ENCODE results near the gene TMEM178A. TPM values are rescaled to one million over a fixed set of nuclear protein-coding genes. Genes with fewer than 3 reads are reported as not detected.

The TMEM178A gene
- total and polyA plus RNA-seq, 2 donors (not counting 1 experiment from before 2014, with no cell fraction given), result 0.69 to 0.99 TPM

- H3K4me3 Mint-ChIP-seq, result no peak overlapping the region
- intact Hi-C loops (cut with micrococcal nuclease), result no loop called here
- 72% methylated on average over 2 of the region's 3 CpGs for WGBS (ENCODE audit: insufficient coverage)
- H3K4me1 Mint-ChIP-seq, result peaks cover 5% of the 10 kb centered on the region
- Histone ChIP-seq H2AFZ (ENCODE audit: insufficient read depth, low read depth, low read length, poor library complexity, severe bottlenecking) (no peak overlapping the region), H4K20me1 (ENCODE audit: control insufficient read depth, insufficient read depth, low read length, poor library complexity, severe bottlenecking) (no peaks in the 10 kb centered on the region), H3K4me1 (ENCODE audit: control insufficient read depth in 2 of 2, insufficient read depth in 2 of 2, low read length in 2 of 2) (no peaks in the 10 kb centered on the region), H3K79me2 (ENCODE audit: control insufficient read depth, insufficient read depth, low read length) (no peaks in the 10 kb centered on the region), H3K4me2 (replicated peaks; ENCODE audit: low read depth, low read length, poor library complexity, severe bottlenecking) (no peak overlapping the region), H3K27me3 (replicated peaks in 1 of 4; ENCODE audit: control extremely low read depth in 1 of 4, control insufficient read depth in 3 of 4, insufficient read depth in 4 of 4, low read length in 3 of 4) (peaks cover 0 to 7% (median 1%) of the 10 kb centered on the region in 4 experiments), H3K36me3 (replicated peaks in 1 of 2; ENCODE audit: control extremely low read depth in 1 of 2, control insufficient read depth in 1 of 2, extremely low read depth in 1 of 2, insufficient read depth in 2 of 2, low read length in 1 of 2) (no peaks in the 10 kb centered on the region), H3K9ac (ENCODE audit: low read length) (no peak overlapping the region), H3K9me3 (ENCODE audit: control extremely low read depth in 1 of 3, control insufficient read depth in 2 of 3, insufficient read depth in 1 of 3, low read length in 2 of 3) (no peaks in the 10 kb centered on the region), H3K4me3 (ENCODE audit: control extremely low read depth in 1 of 5, extremely low read depth in 1 of 5, insufficient read depth in 1 of 5, low read depth in 2 of 5, low read length in 4 of 5) (no peak overlapping the region), H3K27ac (ENCODE audit: low read length in 2 of 2) (no peak overlapping the region)
- DNase-seq (no peak), ATAC-seq (ENCODE audit: low read depth) (no peak)
- H3K27me3 Mint-ChIP-seq, result peaks cover 17% of the 10 kb centered on the region
- H3K9me3 Mint-ChIP-seq (ENCODE audit: insufficient read depth), result no peaks in the 10 kb centered on the region
- TF ChIP-seq, protein P1, sequence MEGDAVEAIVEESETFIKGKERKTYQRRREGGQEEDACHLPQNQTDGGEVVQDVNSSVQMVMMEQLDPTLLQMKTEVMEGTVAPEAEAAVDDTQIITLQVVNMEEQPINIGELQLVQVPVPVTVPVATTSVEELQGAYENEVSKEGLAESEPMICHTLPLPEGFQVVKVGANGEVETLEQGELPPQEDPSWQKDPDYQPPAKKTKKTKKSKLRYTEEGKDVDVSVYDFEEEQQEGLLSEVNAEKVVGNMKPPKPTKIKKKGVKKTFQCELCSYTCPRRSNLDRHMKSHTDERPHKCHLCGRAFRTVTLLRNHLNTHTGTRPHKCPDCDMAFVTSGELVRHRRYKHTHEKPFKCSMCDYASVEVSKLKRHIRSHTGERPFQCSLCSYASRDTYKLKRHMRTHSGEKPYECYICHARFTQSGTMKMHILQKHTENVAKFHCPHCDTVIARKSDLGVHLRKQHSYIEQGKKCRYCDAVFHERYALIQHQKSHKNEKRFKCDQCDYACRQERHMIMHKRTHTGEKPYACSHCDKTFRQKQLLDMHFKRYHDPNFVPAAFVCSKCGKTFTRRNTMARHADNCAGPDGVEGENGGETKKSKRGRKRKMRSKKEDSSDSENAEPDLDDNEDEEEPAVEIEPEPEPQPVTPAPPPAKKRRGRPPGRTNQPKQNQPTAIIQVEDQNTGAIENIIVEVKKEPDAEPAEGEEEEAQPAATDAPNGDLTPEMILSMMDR (IDR thresholded peaks at IDR 0.05), result no peak
- TF ChIP-seq EZH2 (IDR thresholded peaks at IDR 0.05; ENCODE audit: borderline replicate concordance, insufficient read depth, low read depth, low read length, poor library complexity, severe bottlenecking), result no peak
- ChIA-PET POLR2A (no interaction called here), CTCF (interaction anchor here (0.6 kb wide), 1 partner anchor 294 kb away, joined by 3 read pairs; no protein-coding TSS in a partner anchor)
- H3K27ac Mint-ChIP-seq, result no peak overlapping the region
Measured at GRCh38 chr2:39659765-39660611, 5.7 kb upstream of the TMEM178A start.

GRCh38 chr2:39660612-39661236 is 5.0 kb upstream of the TMEM178A start:
- H3K4me1 ChIP-seq (ENCODE audit: control insufficient read depth in 2 of 2, insufficient read depth in 2 of 2, low read length in 2 of 2), result no peaks in the 10 kb centered on the region
- ChIA-PET POLR2A (no interaction called here), CTCF (interaction anchor here (0.6 kb wide), 1 partner anchor 295 kb away, joined by 3 read pairs; no protein-coding TSS in a partner anchor)
- H3K9me3 ChIP-seq (ENCODE audit: control extremely low read depth in 1 of 3, control insufficient read depth in 2 of 3, insufficient read depth in 1 of 3, low read length in 2 of 3), result no peaks in the 10 kb centered on the region
- peaks cover 0 to 8% (median 3%) of the 10 kb centered on the region in 4 experiments for H3K27me3 ChIP-seq (replicated peaks in 1 of 4; ENCODE audit: control extremely low read depth in 1 of 4, control insufficient read depth in 3 of 4, insufficient read depth in 4 of 4, low read length in 3 of 4)
- intact Hi-C loops (cut with micrococcal nuclease), result no loop called here
- H3K79me2 ChIP-seq (ENCODE audit: control insufficient read depth, insufficient read depth, low read length), result no peaks in the 10 kb centered on the region
- DNase-seq (no peak), ATAC-seq (ENCODE audit: low read depth) (no peak)
- H3K9ac ChIP-seq (ENCODE audit: low read length), result no peak overlapping the region
- Mint-ChIP-seq H3K9me3 (ENCODE audit: insufficient read depth) (no peaks in the 10 kb centered on the region), H3K27me3 (peaks cover 20% of the 10 kb centered on the region), H3K27ac (no peak overlapping the region), H3K4me3 (no peak overlapping the region), H3K4me1 (peaks cover 9% of the 10 kb centered on the region)
- 92% methylated on average over 2 of the region's 3 CpGs for WGBS (ENCODE audit: insufficient coverage)
- TF ChIP-seq EZH2 (IDR thresholded peaks at IDR 0.05; ENCODE audit: borderline replicate concordance, insufficient read depth, low read depth, low read length, poor library complexity, severe bottlenecking), result no peak
- TF ChIP-seq, protein P1 (IDR thresholded peaks at IDR 0.05), result no peak
- H3K36me3 ChIP-seq (replicated peaks in 1 of 2; ENCODE audit: control extremely low read depth in 1 of 2, control insufficient read depth in 1 of 2, extremely low read depth in 1 of 2, insufficient read depth in 2 of 2, low read length in 1 of 2), result no peaks in the 10 kb centered on the region
- no peak overlapping the region for H3K4me2 ChIP-seq (replicated peaks; ENCODE audit: low read depth, low read length, poor library complexity, severe bottlenecking)
- H4K20me1 ChIP-seq (ENCODE audit: control insufficient read depth, insufficient read depth, low read length, poor library complexity, severe bottlenecking), result no peaks in the 10 kb centered on the region
- no peak overlapping the region for H2AFZ ChIP-seq (ENCODE audit: insufficient read depth, low read depth, low read length, poor library complexity, severe bottlenecking)
- H3K4me3 ChIP-seq (ENCODE audit: control extremely low read depth in 1 of 5, extremely low read depth in 1 of 5, insufficient read depth in 1 of 5, low read depth in 2 of 5, low read length in 4 of 5), result no peak overlapping the region
- no peak overlapping the region for H3K27ac ChIP-seq (ENCODE audit: low read length in 2 of 2)

All from B cell (primary cell).